CD4-positive, CD25-positive, alpha-beta regulatory T cell (primary cell): ENCODE results near the gene MYT1. TPM values are rescaled to one million over a fixed set of nuclear protein-coding genes. Genes with fewer than 3 reads are reported as not detected.

Experiments used
- ATAC-seq, 2 donors: fragments of 150-1000 bp; cut with Tn5 transposase; one replicate each; pipeline ENCODE4 v1.10.0; 2021; ENCODE audit warnings: low read depth in 2 of 2, moderate number of reproducible peaks in 2 of 2, moderate library complexity in 1 of 2
- DNase-seq, 3 donors: peaks; one replicate each; pipeline versions ENCODE4 v3.0.0 to v3.0.0-alpha.2; 2012 to 2022; ENCODE audit warnings: mixed read lengths in 1 of 3
- H3K27ac ChIP-seq: one replicate; pipeline ENCODE4 v1.7.0; 2013; ENCODE audit warnings: mild to moderate bottlenecking, low read length; ENCODE audit not compliant: insufficient read depth, poor library complexity, severe bottlenecking
- H3K27me3 ChIP-seq: one replicate; pipeline ENCODE4 v1.7.0; 2013; ENCODE audit warnings: low read length; ENCODE audit not compliant: control insufficient read depth, insufficient read depth
- H3K36me3 ChIP-seq: one replicate; pipeline ENCODE4 v1.7.0; 2013; ENCODE audit warnings: mild to moderate bottlenecking, low read length, moderate library complexity; ENCODE audit not compliant: control insufficient read depth, insufficient read depth
- H3K4me1 ChIP-seq: 2 replicates; pipeline ENCODE4 v1.7.0; 2013; ENCODE audit warnings: mild to moderate bottlenecking, low read length; ENCODE audit not compliant: insufficient read depth, control insufficient read depth, poor library complexity, severe bottlenecking
- H3K4me3 ChIP-seq: one replicate; pipeline ENCODE4 v1.7.0; 2013; ENCODE audit warnings: low read depth, mild to moderate bottlenecking, low read length, moderate library complexity
- H3K9me3 ChIP-seq, 2 experiments: 1 replicate in 1 of 2; 2 replicates in 1 of 2; pipeline ENCODE4 v1.7.0; 2013; ENCODE audit warnings: low read length in 2 of 2, mild to moderate bottlenecking in 1 of 2, moderate library complexity in 1 of 2; ENCODE audit not compliant: control insufficient read depth in 2 of 2
- H3K27ac Mint-ChIP-seq, 3 donors: one replicate each; pipeline ENCODE4 v1.8.0; 2020 to 2022; ENCODE audit warnings: mild to moderate bottlenecking in 3 of 3, mixed read lengths in 3 of 3, moderate library complexity in 2 of 3
- H3K27me3 Mint-ChIP-seq: one replicate; pipeline ENCODE4 v1.8.0; 2022; ENCODE audit warnings: mild to moderate bottlenecking, mixed read lengths
- H3K36me3 Mint-ChIP-seq: one replicate; pipeline ENCODE4 v1.8.0; 2020; ENCODE audit warnings: mixed read lengths
- H3K4me1 Mint-ChIP-seq, 4 donors: one replicate each; pipeline ENCODE4 v1.8.0; 2020 to 2022; ENCODE audit warnings: mixed read lengths in 4 of 4, mild to moderate bottlenecking in 1 of 4
- H3K4me3 Mint-ChIP-seq, 4 donors: one replicate each; pipeline ENCODE4 v1.8.0; 2020 to 2022; ENCODE audit warnings: mild to moderate bottlenecking in 4 of 4, mixed read lengths in 4 of 4, moderate library complexity in 3 of 4
- H3K9me3 Mint-ChIP-seq, 7 donors: one replicate each; pipeline ENCODE4 v1.8.0; 2020 to 2022; ENCODE audit warnings: mixed read lengths in 7 of 7, mild to moderate bottlenecking in 3 of 7, moderate library complexity in 2 of 7
- polyA plus RNA-seq, 4 donors: library from polyadenylated mRNA; unstranded; fragments of 300-500 nt; fragmentation: Illumina TruSeq; gene quantifications; one replicate each; pipeline ENCODE4 v1.2.3, GENCODE V29; 2021
- total RNA-seq: library from RNA; stranded (reverse); gene quantifications from one replicate; pipeline ENCODE4 v1.2.3, GENCODE V29; 2022

The MYT1 gene
- total and polyA plus RNA-seq, 5 donors from 2014 or later, result 0.14 TPM; not detected in 4

GRCh38 chr20:64207641-64208590 lies 43.7 kb downstream of the MYT1 start:
- Mint-ChIP-seq H3K9me3 (peaks cover 0 to 2% (median 0%) of the 10 kb centered on the region in 7 donors), H3K4me1 (peaks cover 0 to 3% (median 0%) of the 10 kb centered on the region in 4 donors), H3K27me3 (no peaks in the 10 kb centered on the region), H3K4me3 (no peak overlapping the region), H3K27ac (no peak overlapping the region), H3K36me3 (no peaks in the 10 kb centered on the region)
- DNase-seq (no peak), ATAC-seq (no peak)
- Histone ChIP-seq H3K4me1 (no peaks in the 10 kb centered on the region), H3K27me3 (no peaks in the 10 kb centered on the region), H3K4me3 (no peak overlapping the region), H3K27ac (no peak overlapping the region), H3K9me3 (no peaks in the 10 kb centered on the region), H3K36me3 (no peaks in the 10 kb centered on the region)

GRCh38 chr20:64209148-64209547 lies 44.9 kb downstream of the MYT1 start:
- no peak overlapping the region for H3K27ac ChIP-seq
- no peak overlapping the region for H3K4me3 ChIP-seq
- H3K36me3 ChIP-seq, result no peaks in the 10 kb centered on the region
- ATAC-seq, result no peak
- no peaks in the 10 kb centered on the region for H3K9me3 ChIP-seq
- Mint-ChIP-seq H3K9me3 (peaks cover 0 to 2% (median 0%) of the 10 kb centered on the region in 7 donors), H3K36me3 (no peaks in the 10 kb centered on the region), H3K27me3 (no peaks in the 10 kb centered on the region), H3K4me3 (no peak overlapping the region), H3K27ac (no peak overlapping the region), H3K4me1 (peaks cover 0 to 3% (median 0%) of the 10 kb centered on the region in 4 donors)
- DNase-seq, result no peak
- no peaks in the 10 kb centered on the region for H3K27me3 ChIP-seq
- no peaks in the 10 kb centered on the region for H3K4me1 ChIP-seq

- ATAC-seq (no peak), DNase-seq (no peak)
- Mint-ChIP-seq H3K36me3 (no peaks in the 10 kb centered on the region), H3K9me3 (peaks cover 0 to 2% (median 0%) of the 10 kb centered on the region in 7 donors), H3K27me3 (no peaks in the 10 kb centered on the region), H3K4me1 (peaks cover 0 to 12% (median 2%) of the 10 kb centered on the region in 4 donors), H3K27ac (no peak overlapping the region), H3K4me3 (no peak overlapping the region)
- H3K27ac ChIP-seq, result no peak overlapping the region
- H3K9me3 ChIP-seq, result no peaks in the 10 kb centered on the region
- no peaks in the 10 kb centered on the region for H3K4me1 ChIP-seq
- no peaks in the 10 kb centered on the region for H3K27me3 ChIP-seq
- no peaks in the 10 kb centered on the region for H3K36me3 ChIP-seq
- no peak overlapping the region for H3K4me3 ChIP-seq
These were observed 46.6 kb downstream of the MYT1 start for GRCh38 chr20:64210656-64211369.

GRCh38 chr20:64211874-64212658 lies 47.8 kb downstream of the MYT1 start:
- no peak overlapping the region for H3K27ac Mint-ChIP-seq
- no peak overlapping the region for H3K4me3 ChIP-seq
- H3K4me1 Mint-ChIP-seq, result peaks cover 0 to 12% (median 2%) of the 10 kb centered on the region in 4 donors
- no peaks in the 10 kb centered on the region for H3K27me3 Mint-ChIP-seq
- no peak overlapping the region for H3K27ac ChIP-seq
- DNase-seq, result no peak
- H3K4me1 ChIP-seq, result no peaks in the 10 kb centered on the region
- no peaks in the 10 kb centered on the region for H3K36me3 ChIP-seq
- H3K9me3 Mint-ChIP-seq, result peaks cover 0 to 2% (median 0%) of the 10 kb centered on the region in 7 donors
- H3K36me3 Mint-ChIP-seq, result no peaks in the 10 kb centered on the region
- H3K4me3 Mint-ChIP-seq, result no peak overlapping the region
- ATAC-seq, result no peak
- H3K9me3 ChIP-seq, result no peaks in the 10 kb centered on the region
- H3K27me3 ChIP-seq, result no peaks in the 10 kb centered on the region

GRCh38 chr20:64212755-64213154 lies 48.5 kb downstream of the MYT1 start:
- Histone ChIP-seq H3K4me3 (no peak overlapping the region), H3K36me3 (no peaks in the 10 kb centered on the region), H3K27ac (no peak overlapping the region), H3K9me3 (no peaks in the 10 kb centered on the region), H3K4me1 (no peaks in the 10 kb centered on the region), H3K27me3 (no peaks in the 10 kb centered on the region)
- H3K36me3 Mint-ChIP-seq, result no peaks in the 10 kb centered on the region
- no peak for ATAC-seq
- H3K4me1 Mint-ChIP-seq, result peaks cover 0 to 10% (median 2%) of the 10 kb centered on the region in 4 donors
- no peaks in the 10 kb centered on the region for H3K27me3 Mint-ChIP-seq
- no peak overlapping the region for H3K4me3 Mint-ChIP-seq
- H3K9me3 Mint-ChIP-seq, result peaks cover 0 to 2% (median 0%) of the 10 kb centered on the region in 7 donors
- peak overlapping the region in 1 of 3 donors; percentile 48 for H3K27ac Mint-ChIP-seq
- no peak for DNase-seq

- Mint-ChIP-seq H3K4me3 (no peak overlapping the region), H3K9me3 (no peaks in the 10 kb centered on the region)
These were observed 49.9 kb downstream of the MYT1 start for GRCh38 chr20:64214113-64214512.

GRCh38 chr20:64214952-64215351 lies 50.7 kb downstream of the MYT1 start:
- Histone ChIP-seq H3K36me3 (no peaks in the 10 kb centered on the region), H3K27ac (no peak overlapping the region), H3K4me1 (no peaks in the 10 kb centered on the region), H3K9me3 (no peaks in the 10 kb centered on the region), H3K27me3 (no peaks in the 10 kb centered on the region), H3K4me3 (no peak overlapping the region)
- DNase-seq (no peak), ATAC-seq (no peak)
- no peaks in the 10 kb centered on the region for H3K36me3 Mint-ChIP-seq
- peaks cover 0 to 9% (median 2%) of the 10 kb centered on the region in 4 donors for H3K4me1 Mint-ChIP-seq
- no peak overlapping the region for H3K4me3 Mint-ChIP-seq
- H3K9me3 Mint-ChIP-seq, result no peaks in the 10 kb centered on the region
- H3K27ac Mint-ChIP-seq, result peak overlapping the region in 1 of 3 donors; percentile 72
- H3K27me3 Mint-ChIP-seq, result no peaks in the 10 kb centered on the region

More at GRCh38 chr20:64214113-64214512, 49.9 kb downstream of the MYT1 start:
- Histone ChIP-seq H3K4me1 (no peaks in the 10 kb centered on the region), H3K4me3 (no peak overlapping the region), H3K9me3 (no peaks in the 10 kb centered on the region), H3K27ac (no peak overlapping the region), H3K36me3 (no peaks in the 10 kb centered on the region), H3K27me3 (no peaks in the 10 kb centered on the region)
- ATAC-seq (no peak), DNase-seq (no peak)
- Mint-ChIP-seq H3K27me3 (no peaks in the 10 kb centered on the region), H3K27ac (no peak overlapping the region), H3K4me1 (peaks cover 0 to 9% (median 2%) of the 10 kb centered on the region in 4 donors), H3K36me3 (no peaks in the 10 kb centered on the region)
